Activated CD8-positive, alpha-beta T cell treated with anti-CD3 and anti-CD28 coated beads for 36 hours (primary cell): ENCODE results near the gene MAEA. TPM values are rescaled to one million over a fixed set of nuclear protein-coding genes. Genes with fewer than 3 reads are reported as not detected.

ENCODE experiments used
- ATAC-seq: fragments of 200-7000 bp; cut with Tn5 transposase; one replicate; pipeline ENCODE4 v1.10.0; 2021; ENCODE audit warnings: mild to moderate bottlenecking, moderate library complexity
- CTCF ChIA-PET: fragments of 350-600 bp; sonication (Branson Sonifier 250); formaldehyde crosslinking; loops from one replicate; lab custom pipeline; 2021; ENCODE audit warnings: antibody characterized with exemption; lab: Charles Lee
- POLR2A ChIA-PET: fragments of 350-600 bp; sonication (Branson Sonifier 250); formaldehyde crosslinking; loops from one replicate; lab custom pipeline; 2021; ENCODE audit warnings: antibody characterized with exemption; lab: Charles Lee
- DNase-seq: peaks from one replicate; pipeline ENCODE4 v3.0.0-alpha.2; 2020
- H3K27ac Mint-ChIP-seq: one replicate; pipeline ENCODE4 v1.8.0; 2021; ENCODE audit warnings: mild to moderate bottlenecking, mixed read lengths
- H3K27me3 Mint-ChIP-seq: one replicate; pipeline ENCODE4 v1.8.0; 2021; ENCODE audit warnings: mixed read lengths
- H3K36me3 Mint-ChIP-seq: one replicate; pipeline ENCODE4 v1.8.0; 2021; ENCODE audit warnings: low read depth, mixed read lengths
- H3K4me1 Mint-ChIP-seq: one replicate; pipeline ENCODE4 v1.8.0; 2021; ENCODE audit warnings: low read depth, mixed read lengths
- H3K4me3 Mint-ChIP-seq: one replicate; pipeline ENCODE4 v1.8.0; 2021; ENCODE audit warnings: mild to moderate bottlenecking, moderate library complexity, mixed read lengths
- H3K9me3 Mint-ChIP-seq: one replicate; pipeline ENCODE4 v1.8.0; 2021; ENCODE audit warnings: mixed read lengths
- intact Hi-C: fragments of 100-400 bp; cut with micrococcal nuclease; formaldehyde crosslinking; loops from one replicate; pipeline ENCODE4 v1.10.0; 2022
- total RNA-seq, 2 experiments: library from RNA; stranded (reverse); gene quantifications; one replicate each; pipeline ENCODE4 v1.2.3, GENCODE V29; 2021
- TF ChIP-seq, protein P1 (sequence below): fragments of 200-600 bp; IDR thresholded peaks from one replicate; pipeline ENCODE4 v1.8.0; 2022; ENCODE audit warnings: antibody characterized with exemption, mild to moderate bottlenecking

MAEA gene
- total RNA-seq: 10 to 100 TPM; 32.3 to 37.0 TPM

DNA sequence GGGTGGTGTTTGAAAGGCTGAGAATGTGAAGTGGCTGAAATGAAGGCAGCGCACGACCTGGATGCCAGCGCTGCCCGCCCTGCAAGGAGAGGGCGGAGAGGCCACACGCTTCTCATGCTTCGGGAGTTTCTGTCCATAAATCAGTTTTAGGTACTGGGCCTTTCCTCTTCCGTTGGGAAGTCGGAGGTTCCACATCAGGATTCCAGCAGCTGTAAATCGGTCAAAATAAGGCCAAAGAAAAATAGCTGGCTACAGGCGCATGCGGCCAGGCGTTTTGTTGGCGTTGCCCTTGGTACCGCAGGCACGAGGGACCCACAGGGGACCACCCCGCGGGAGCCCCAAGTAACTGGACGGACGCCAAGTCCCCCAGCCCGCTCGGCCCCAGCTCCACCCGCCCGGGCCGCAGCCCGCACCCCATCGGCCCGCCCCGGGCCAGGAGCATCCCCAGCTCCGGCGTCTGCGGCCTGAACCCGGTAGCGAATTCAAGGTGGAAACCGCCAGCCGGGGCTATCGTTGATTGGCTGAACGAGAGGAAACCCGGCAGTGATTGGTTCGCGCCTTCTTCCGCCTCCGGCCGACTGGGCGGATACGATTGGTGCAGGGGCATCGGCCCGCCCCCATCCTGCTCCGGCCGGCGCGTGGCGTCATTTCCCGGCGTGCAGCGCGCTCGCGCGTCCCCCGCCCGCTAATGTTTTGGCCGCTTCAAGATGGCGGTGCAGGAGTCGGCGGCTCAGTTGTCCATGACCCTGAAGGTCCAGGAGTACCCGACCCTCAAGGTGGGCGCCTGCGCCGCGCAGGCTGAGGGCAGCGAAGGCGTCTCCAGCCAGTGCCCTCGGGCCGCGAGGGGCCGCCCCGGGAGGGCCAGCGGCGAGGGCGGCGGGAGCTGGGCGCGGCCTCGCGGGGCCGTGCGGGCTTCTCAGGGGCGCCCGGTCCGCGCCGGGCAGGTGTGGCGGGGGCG, at the start of gene MAEA:
MAEA (plus strand) TSS at position 685 of the 958 bp plus-strand sequence; CDS start at position 708, 23 bp downstream.
- Mint-ChIP-seq H3K4me1 (peaks cover 29% of the 10 kb centered on the region), H3K27ac (peak within 1 kb of the TSS; percentile 89), H3K27me3 (no peaks in the 10 kb centered on the region), H3K4me3 (peak within 1 kb of the TSS; percentile 91), H3K36me3 (peaks cover 6% of the 10 kb centered on the region), H3K9me3 (peaks cover 4% of the 10 kb centered on the region)
- intact Hi-C loops: loop anchor here (5.0 kb wide), 1 partner anchor 122 kb away; no protein-coding TSS in a partner anchor
- ChIA-PET POLR2A (interaction anchor here (0.9 to 3.8 kb wide), 12 partner anchors 11 to 234 kb away, joined by 3 to 23 read pairs (median 4); partner anchors contain the start of genes CTBP1 and UVSSA), CTCF (interaction anchor here (0.9 to 9.6 kb wide), 7 partner anchors 20 to 159 kb away, joined by 3 to 57 read pairs (median 3); no protein-coding TSS in a partner anchor)
- TF ChIP-seq, protein P1, sequence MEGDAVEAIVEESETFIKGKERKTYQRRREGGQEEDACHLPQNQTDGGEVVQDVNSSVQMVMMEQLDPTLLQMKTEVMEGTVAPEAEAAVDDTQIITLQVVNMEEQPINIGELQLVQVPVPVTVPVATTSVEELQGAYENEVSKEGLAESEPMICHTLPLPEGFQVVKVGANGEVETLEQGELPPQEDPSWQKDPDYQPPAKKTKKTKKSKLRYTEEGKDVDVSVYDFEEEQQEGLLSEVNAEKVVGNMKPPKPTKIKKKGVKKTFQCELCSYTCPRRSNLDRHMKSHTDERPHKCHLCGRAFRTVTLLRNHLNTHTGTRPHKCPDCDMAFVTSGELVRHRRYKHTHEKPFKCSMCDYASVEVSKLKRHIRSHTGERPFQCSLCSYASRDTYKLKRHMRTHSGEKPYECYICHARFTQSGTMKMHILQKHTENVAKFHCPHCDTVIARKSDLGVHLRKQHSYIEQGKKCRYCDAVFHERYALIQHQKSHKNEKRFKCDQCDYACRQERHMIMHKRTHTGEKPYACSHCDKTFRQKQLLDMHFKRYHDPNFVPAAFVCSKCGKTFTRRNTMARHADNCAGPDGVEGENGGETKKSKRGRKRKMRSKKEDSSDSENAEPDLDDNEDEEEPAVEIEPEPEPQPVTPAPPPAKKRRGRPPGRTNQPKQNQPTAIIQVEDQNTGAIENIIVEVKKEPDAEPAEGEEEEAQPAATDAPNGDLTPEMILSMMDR: no peak
- peak; percentile 98 for ATAC-seq
- peak; percentile 98 for DNase-seq

DNA sequence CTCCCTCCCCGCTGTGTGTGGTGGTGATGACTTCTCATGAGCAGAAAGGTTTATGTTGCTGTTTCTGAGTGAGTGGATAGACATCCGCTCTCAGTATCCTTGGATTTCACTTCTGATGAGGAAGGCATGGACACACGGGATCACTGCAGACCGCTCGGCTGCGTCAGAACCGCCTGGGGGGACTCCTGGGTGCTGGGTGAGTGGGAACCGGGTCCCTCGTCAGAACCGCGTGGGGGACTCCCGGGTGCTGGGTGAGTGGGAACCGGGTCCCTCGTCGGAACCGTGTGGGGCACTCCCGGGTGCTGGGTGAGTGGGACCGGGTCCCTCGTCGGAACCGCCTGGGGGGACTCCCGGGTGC, 49.8 kb upstream of the MAEA start:
- Mint-ChIP-seq H3K27me3 (no peaks in the 10 kb centered on the region), H3K4me3 (no peak overlapping the region), H3K27ac (no peak overlapping the region), H3K9me3 (no peaks in the 10 kb centered on the region), H3K36me3 (peaks cover 10% of the 10 kb centered on the region), H3K4me1 (peaks cover 20% of the 10 kb centered on the region)
- ATAC-seq (no peak), DNase-seq (no peak)
- ChIA-PET POLR2A (interaction anchor here (0.6 kb wide), 1 partner anchor 341 kb away, joined by 5 read pairs; no protein-coding TSS in a partner anchor), CTCF (no interaction called here)
- TF ChIP-seq, protein P1: no peak
- intact Hi-C loops: no loop called here

DNA sequence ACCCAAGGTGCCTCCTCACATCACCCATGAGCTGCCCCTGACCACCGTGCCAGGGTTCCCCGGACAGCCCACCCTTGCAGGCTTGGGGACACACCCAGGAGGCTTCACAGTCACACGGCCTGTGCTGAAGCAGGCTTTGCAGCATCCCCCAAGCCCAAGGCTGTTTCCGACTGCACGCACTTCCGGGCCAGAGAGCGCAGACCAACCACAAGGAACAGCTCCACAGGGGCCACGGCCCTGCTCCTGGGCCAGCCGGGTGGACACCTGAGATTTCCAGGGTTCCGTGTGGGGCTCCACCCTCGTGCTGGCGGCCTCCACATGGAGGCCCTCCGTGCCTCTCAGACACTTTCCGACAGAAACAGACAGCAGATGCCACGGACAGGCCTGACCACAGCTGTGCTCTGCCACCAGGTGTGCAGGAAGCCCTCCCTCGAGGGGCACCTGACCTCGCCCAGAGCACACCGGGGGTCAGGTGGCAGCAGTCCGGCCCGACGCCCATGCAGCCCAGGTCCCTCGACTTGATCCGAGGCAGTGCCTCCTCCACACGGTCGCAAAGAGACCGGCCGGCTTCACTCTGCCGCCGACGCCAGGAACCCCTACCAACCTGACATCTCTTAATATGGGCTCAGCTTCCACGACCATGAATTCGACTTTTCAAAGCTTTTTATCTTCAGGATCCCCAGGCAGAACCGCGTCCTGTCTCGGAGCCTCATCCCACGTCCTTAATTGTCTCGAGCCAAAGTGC, 48.8 kb upstream of the MAEA start:
- intact Hi-C loops: no loop called here

DNA sequence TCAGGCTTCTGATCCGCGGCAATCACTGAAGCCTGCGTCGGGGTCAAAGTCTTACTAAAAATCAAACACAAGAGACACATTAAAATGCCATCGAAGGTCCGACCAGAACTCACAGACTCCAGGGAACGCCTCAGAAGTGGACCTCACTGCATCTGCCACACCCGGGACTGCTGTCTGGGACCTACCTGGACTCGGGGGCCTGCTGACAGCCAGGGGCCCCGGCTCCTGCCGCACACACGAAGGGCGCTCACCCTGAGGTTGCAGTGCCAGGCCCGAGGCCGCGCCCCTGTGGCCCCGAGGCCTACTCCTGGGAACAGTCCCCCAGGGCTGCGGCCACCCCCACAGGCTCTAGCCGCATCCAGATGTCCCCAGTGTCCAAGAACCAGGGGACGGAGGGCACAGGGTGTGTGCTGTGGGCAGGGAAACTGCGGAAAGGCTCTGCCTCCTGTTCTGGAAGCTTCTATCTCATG, 48.2 kb upstream of the MAEA start:
- no peaks in the 10 kb centered on the region for H3K9me3 Mint-ChIP-seq
- TF ChIP-seq, protein P1: no peak
- peaks cover 6% of the 10 kb centered on the region for H3K36me3 Mint-ChIP-seq
- DNase-seq (no peak), ATAC-seq (no peak)
- H3K4me1 Mint-ChIP-seq: peaks cover 36% of the 10 kb centered on the region
- H3K4me3 Mint-ChIP-seq: no peak overlapping the region
- ChIA-PET CTCF (interaction anchor here (1.3 kb wide), 1 partner anchor 110 kb away, joined by 3 read pairs; no protein-coding TSS in a partner anchor), POLR2A (interaction anchor here (1.3 kb wide), 1 partner anchor 47 kb away, joined by 3 read pairs; no protein-coding TSS in a partner anchor)
- no peaks in the 10 kb centered on the region for H3K27me3 Mint-ChIP-seq
- intact Hi-C loops: no loop called here
- H3K27ac Mint-ChIP-seq: no peak overlapping the region

More for the DNA sequence above, 48.8 kb upstream of the MAEA start:
- POLR2A ChIA-PET: interaction anchor here (1.3 kb wide), 1 partner anchor 46 kb away, joined by 3 read pairs; no protein-coding TSS in a partner anchor
- Mint-ChIP-seq H3K4me1 (peaks cover 30% of the 10 kb centered on the region), H3K27me3 (no peaks in the 10 kb centered on the region), H3K9me3 (no peaks in the 10 kb centered on the region), H3K4me3 (no peak overlapping the region), H3K36me3 (peaks cover 4% of the 10 kb centered on the region), H3K27ac (no peak overlapping the region)
- TF ChIP-seq, protein P1: no peak
- no peak for DNase-seq
- CTCF ChIA-PET: interaction anchor here (1.3 kb wide), 1 partner anchor 110 kb away, joined by 3 read pairs; no protein-coding TSS in a partner anchor
- ATAC-seq: no peak
